ENCODE data around the gene PLXDC1.

- peak; percentile 21 to 75 (median 60) for TF ChIP-seq CTCF (IDR thresholded peaks at IDR 0.05)
- TF ChIP-seq POLR2A (IDR thresholded peaks at IDR 0.05) = no peak
Measured at GRCh38 chr17:39164675-39165143, 13.3 kb upstream of the PLXDC1 start.
